ENCODE measurements around the gene GRIK4. TPM values are rescaled to one million over a fixed set of nuclear protein-coding genes. Genes with fewer than 3 reads are reported as not detected.

The GRIK4 gene
- total RNA-seq, 1 experiment from 2014 or later: not detected

GRCh38 chr11:120918257-120918656 lies 406.7 kb downstream of the GRIK4 start:
- BruUV-seq (replicated peaks): no TSS peak
- H4K20me1 ChIP-seq (ENCODE audit: insufficient read depth): no peaks in the 10 kb centered on the region
- TF ChIP-seq EZH2 (IDR thresholded peaks at IDR 0.05; ENCODE audit: low read depth): no peak
- TF ChIP-seq CTCF (conservative IDR thresholded peaks at IDR 0.05): no peak

GRCh38 chr11:120919045-120919444 lies 407.5 kb downstream of the GRIK4 start:
- Histone ChIP-seq H3K4me1 (replicated peaks; ENCODE audit: insufficient read depth) (peaks cover 19% of the 10 kb centered on the region), H3K9me3 (ENCODE audit: insufficient read depth, low read depth) (no peaks in the 10 kb centered on the region), H3K4me2 (no peak overlapping the region), H3F3A (ENCODE audit: insufficient read depth, low read depth) (no peaks in the 10 kb centered on the region), H4K20me1 (ENCODE audit: insufficient read depth) (no peaks in the 10 kb centered on the region), H3K4me3 (no peak overlapping the region), H3K36me3 (ENCODE audit: low read depth) (no peaks in the 10 kb centered on the region), H3K27me3 (ENCODE audit: insufficient read depth, low read depth) (no peaks in the 10 kb centered on the region), H3K27ac (no peak overlapping the region), H3K79me2 (ENCODE audit: low read depth) (no peaks in the 10 kb centered on the region), H3K9me2 (ENCODE audit: insufficient read depth) (no peaks in the 10 kb centered on the region), H2AFZ (no peak overlapping the region)
- DNase-seq: no peak
- CTCF ChIA-PET: no interaction called here
- no TSS peak for BruUV-seq (replicated peaks)
- POLR2A ChIA-PET (ENCODE audit: unreplicated experiment): no interaction called here
- intact Hi-C loops (cut with micrococcal nuclease; ENCODE audit: unreplicated experiment): no loop called here
- TF ChIP-seq CTCF (conservative IDR thresholded peaks at IDR 0.05) (no peak), EZH2 (IDR thresholded peaks at IDR 0.05; ENCODE audit: low read depth) (no peak)

More at GRCh38 chr11:120918257-120918656, 406.7 kb downstream of the GRIK4 start:
- Histone ChIP-seq H3K9me3 (ENCODE audit: insufficient read depth, low read depth) (no peaks in the 10 kb centered on the region), H3K27me3 (ENCODE audit: insufficient read depth, low read depth) (no peaks in the 10 kb centered on the region), H3K4me1 (replicated peaks; ENCODE audit: insufficient read depth) (peaks cover 26% of the 10 kb centered on the region), H3K4me2 (peak overlapping the region; percentile 12; the same call in 1 of the 2 replicates), H3K27ac (no peak overlapping the region), H2AFZ (peak overlapping the region; percentile 74; the same call in 1 of the 2 replicates), H3K36me3 (ENCODE audit: low read depth) (no peaks in the 10 kb centered on the region), H3K9me2 (ENCODE audit: insufficient read depth) (no peaks in the 10 kb centered on the region), H3K79me2 (ENCODE audit: low read depth) (no peaks in the 10 kb centered on the region), H3K4me3 (no peak overlapping the region), H3F3A (ENCODE audit: insufficient read depth, low read depth) (no peaks in the 10 kb centered on the region)
- CTCF ChIA-PET: no interaction called here
- DNase-seq: no peak
- POLR2A ChIA-PET (ENCODE audit: unreplicated experiment): no interaction called here
- intact Hi-C loops (cut with micrococcal nuclease; ENCODE audit: unreplicated experiment): no loop called here

GRCh38 chr11:120919566-120919965 lies 408.0 kb downstream of the GRIK4 start:
- H3K9me3 ChIP-seq (ENCODE audit: insufficient read depth, low read depth): no peaks in the 10 kb centered on the region
- no peaks in the 10 kb centered on the region for H3K79me2 ChIP-seq (ENCODE audit: low read depth)
- TF ChIP-seq EZH2 (IDR thresholded peaks at IDR 0.05; ENCODE audit: low read depth) (no peak), CTCF (conservative IDR thresholded peaks at IDR 0.05) (no peak)
- H4K20me1 ChIP-seq (ENCODE audit: insufficient read depth): no peaks in the 10 kb centered on the region
- no peaks in the 10 kb centered on the region for H3K27me3 ChIP-seq (ENCODE audit: insufficient read depth, low read depth)
- H3K36me3 ChIP-seq (ENCODE audit: low read depth): no peaks in the 10 kb centered on the region
- no peak overlapping the region for H3K4me2 ChIP-seq
- BruUV-seq (replicated peaks): no TSS peak
- no peaks in the 10 kb centered on the region for H3K9me2 ChIP-seq (ENCODE audit: insufficient read depth)
- H3F3A ChIP-seq (ENCODE audit: insufficient read depth, low read depth): no peaks in the 10 kb centered on the region
- H2AFZ ChIP-seq: no peak overlapping the region
- H3K27ac ChIP-seq: no peak overlapping the region
- ChIA-PET CTCF (no interaction called here), POLR2A (ENCODE audit: unreplicated experiment) (no interaction called here)
- H3K4me1 ChIP-seq (replicated peaks; ENCODE audit: insufficient read depth): peaks cover 19% of the 10 kb centered on the region
- no peak for DNase-seq
- intact Hi-C loops (cut with micrococcal nuclease; ENCODE audit: unreplicated experiment): no loop called here
- H3K4me3 ChIP-seq: no peak overlapping the region
